Stimulated activated CD8-positive, alpha-beta memory T cell treated with anti-CD3 and anti-CD28 coated beads, Interleukin-12 subunit alpha, Interleukin-12 subunit beta, amount 100 ng/mL, for 4 hours (primary cell): Measurements from ENCODE around the gene GTPBP3.

Experiments
- DNase-seq: peaks from one replicate; pipeline ENCODE4 v3.0.0-alpha.2; 2020; ENCODE audit warnings: low read depth

Gene GTPBP3

GRCh38 chr19:17327654-17328516, 9.5 kb upstream of the GTPBP3 start:
- peak; percentile 43 for DNase-seq

- DNase-seq: peak; percentile 33
These were observed 8.6 kb upstream of the GTPBP3 start for GRCh38 chr19:17328517-17329365.

- no peak for DNase-seq
These were observed 7.7 kb upstream of the GTPBP3 start for GRCh38 chr19:17329366-17330261.

GRCh38 chr19:17330262-17331044, 6.9 kb upstream of the GTPBP3 start:
- DNase-seq: no peak

- no peak for DNase-seq
These were observed 6.3 kb upstream of the GTPBP3 start for GRCh38 chr19:17331045-17331558.

- no peak for DNase-seq
These were observed 5.0 kb upstream of the GTPBP3 start for GRCh38 chr19:17332360-17332676.

GRCh38 chr19:17332677-17333581, 4.4 kb upstream of the GTPBP3 start:
- DNase-seq: no peak

- peak; percentile 60 for DNase-seq
These were observed 3.5 kb upstream of the GTPBP3 start for GRCh38 chr19:17333611-17334413.

- peak; percentile 88 for DNase-seq
These were observed 2.6 kb upstream of the GTPBP3 start, which contains the start of gene ANO8 for GRCh38 chr19:17334414-17335409. ANO8 (minus strand) TSS chr19:17334855; CDS start chr19:17334670, 185 bp downstream.

GRCh38 chr19:17335575-17335974, 1.8 kb upstream of the GTPBP3 start:
- no peak for DNase-seq

GRCh38 chr19:17337675-17338432, 501 bp downstream of the GTPBP3 start:
- no peak for DNase-seq

GRCh38 chr19:17338433-17339078, 1.2 kb downstream of the GTPBP3 start:
- no peak for DNase-seq

GRCh38 chr19:17339088-17339741, 1.9 kb downstream of the GTPBP3 start:
- DNase-seq: no peak

- DNase-seq: no peak
These were observed 3.0 kb downstream of the GTPBP3 start for GRCh38 chr19:17340302-17340870.

- no peak for DNase-seq
These were observed 3.6 kb downstream of the GTPBP3 start for GRCh38 chr19:17340871-17341357.
